H1 (cell line): ENCODE results near the gene ZNF516. TPM values are rescaled to one million over a fixed set of nuclear protein-coding genes. Genes with fewer than 3 reads are reported as not detected.

ENCODE experiments used
- CTCF ChIA-PET: fragments of 300-600 bp; sonication (Branson Sonifier 250); formaldehyde crosslinking; loops from one replicate; lab custom pipeline; 2021; ENCODE audit not compliant: partially characterized antibody; lab: Charles Lee
- POLR2A ChIA-PET: fragments of 300-600 bp; sonication (Branson Sonifier 250); formaldehyde crosslinking; loops from one replicate; lab custom pipeline; 2021; ENCODE audit warnings: inconsistent platforms; ENCODE audit not compliant: partially characterized antibody; lab: Charles Lee
- DNase-seq, 2 experiments: peaks; one replicate each; pipeline versions ENCODE4 v3.0.0 to v3.0.0-alpha.2; 2010 to 2022; ENCODE audit warnings: low spot score in 2 of 2, low read depth in 1 of 2, mixed read lengths in 1 of 2
- FAIRE-seq: peaks from 2 replicates; lab custom pipeline; 2011; peaks lifted over from hg19 to GRCh38; lab: Jason Lieb, UNC
- H2AFZ ChIP-seq: 2 replicates; pipeline ENCODE4 v1.8.1; 2012; ENCODE audit warnings: low read length, inconsistent platforms
- H2AK5ac ChIP-seq: 2 replicates; pipeline ENCODE4 v1.6.1; 2013; ENCODE audit warnings: low read depth, low read length
- H2BK120ac ChIP-seq: replicated peaks from 2 replicates; pipeline ENCODE3; 2013; ENCODE audit warnings: low read depth, low read length, inconsistent platforms
- H2BK12ac ChIP-seq: 2 replicates; pipeline ENCODE4 v1.6.1; 2013; ENCODE audit warnings: low read depth, low read length
- H2BK15ac ChIP-seq: 2 replicates; pipeline ENCODE4 v1.6.1; 2013; ENCODE audit warnings: low read length
- H2BK20ac ChIP-seq: 2 replicates; pipeline ENCODE4 v1.6.1; 2013; ENCODE audit warnings: low read length
- H2BK5ac ChIP-seq: 2 replicates; pipeline ENCODE4 v1.6.1; 2013; ENCODE audit warnings: low read depth, low read length
- H3K14ac ChIP-seq: 2 replicates; pipeline ENCODE4 v1.6.1; 2013; ENCODE audit warnings: inconsistent platforms; ENCODE audit not compliant: insufficient read length
- H3K18ac ChIP-seq: 2 replicates; pipeline ENCODE4 v1.6.1; 2013; ENCODE audit warnings: low read length; ENCODE audit errors: extremely low read depth
- H3K23ac ChIP-seq: 2 replicates; pipeline ENCODE4 v1.6.1; 2013; ENCODE audit warnings: inconsistent platforms; ENCODE audit not compliant: insufficient read length
- H3K23me2 ChIP-seq: 2 replicates; pipeline ENCODE4 v1.6.1; 2013; ENCODE audit warnings: low read depth, low read length
- H3K27ac ChIP-seq: 2 replicates; pipeline ENCODE4 v1.6.1; 2011; ENCODE audit warnings: low read depth, low read length, inconsistent platforms
- H3K27me3 ChIP-seq, 4 experiments: replicated peaks in 1 of 4; 1 replicate in 1 of 4; 2 replicates in 3 of 4; pipeline versions ENCODE4 v1.6.1 to v1.8.1; 2011 to 2013; ENCODE audit warnings: low read length in 3 of 4, mild to moderate bottlenecking in 3 of 4, inconsistent platforms in 2 of 4, mixed read lengths in 2 of 4, moderate library complexity in 1 of 4; ENCODE audit not compliant: control insufficient read depth in 3 of 4, insufficient read depth in 3 of 4; ENCODE audit errors: extremely low read depth in 1 of 4
- H3K36me3 ChIP-seq, 4 experiments: 2 replicates each; pipeline versions ENCODE4 v1.6.1 to v1.8.1; 2011 to 2013; ENCODE audit warnings: mild to moderate bottlenecking in 4 of 4, low read length in 3 of 4, moderate library complexity in 2 of 4, control low read depth in 1 of 4, inconsistent platforms in 1 of 4; ENCODE audit not compliant: insufficient read depth in 4 of 4, control insufficient read depth in 2 of 4
- H3K4ac ChIP-seq: replicated peaks from 2 replicates; pipeline ENCODE3; 2013; ENCODE audit warnings: low read length, low read depth, mixed read lengths, inconsistent platforms; ENCODE audit not compliant: insufficient read length
- H3K4me1 ChIP-seq, 4 experiments: replicated peaks in 1 of 4; 1 replicate in 1 of 4; 2 replicates in 3 of 4; pipeline versions ENCODE4 v1.6.1 to v1.8.1; 2011 to 2013; ENCODE audit warnings: low read length in 3 of 4, inconsistent platforms in 2 of 4, mixed read lengths in 1 of 4; ENCODE audit not compliant: insufficient read depth in 4 of 4, control insufficient read depth in 3 of 4
- H3K4me2 ChIP-seq, 2 experiments: 2 replicates each; pipeline versions ENCODE4 v1.6.1 to v1.8.1; 2011 to 2013; ENCODE audit warnings: low read depth in 2 of 2, low read length in 2 of 2, control low read depth in 1 of 2, inconsistent platforms in 1 of 2, mild to moderate bottlenecking in 1 of 2; ENCODE audit not compliant: insufficient read depth in 1 of 2
- H3K4me3 ChIP-seq, 4 experiments: fragments of 200-600, 300-600 bp in 1 of 4; sonication (generic), shearing (Covaris generic), sonication (Bioruptor Twin) in 1 of 4; 2 replicates each; pipeline versions ENCODE4 v1.5.1 to v1.8.1; 2011 to 2016; ENCODE audit warnings: low read length in 4 of 4, low read depth in 3 of 4, control low read depth in 2 of 4, inconsistent platforms in 2 of 4, mild to moderate bottlenecking in 2 of 4, mixed read lengths in 1 of 4, moderate library complexity in 1 of 4; ENCODE audit not compliant: insufficient read depth in 2 of 4; ENCODE audit errors: extremely low read depth in 1 of 4
- H3K56ac ChIP-seq: replicated peaks from 2 replicates; pipeline ENCODE3; 2013; ENCODE audit warnings: low read depth, mild to moderate bottlenecking, mixed read lengths, low read length, inconsistent platforms; ENCODE audit not compliant: insufficient read length
- H3K79me1 ChIP-seq: 2 replicates; pipeline ENCODE4 v1.6.1; 2013; ENCODE audit warnings: low read depth, low read length, control low read depth
- H3K79me2 ChIP-seq, 2 experiments: 2 replicates each; pipeline versions ENCODE4 v1.6.1 to v1.8.1; 2012 to 2013; ENCODE audit warnings: low read length in 2 of 2, mild to moderate bottlenecking in 2 of 2, inconsistent platforms in 1 of 2; ENCODE audit not compliant: insufficient read depth in 2 of 2, control insufficient read depth in 1 of 2
- H3K9ac ChIP-seq, 4 experiments: replicated peaks in 1 of 4; 1 replicate in 1 of 4; 2 replicates in 3 of 4; pipeline versions ENCODE4 v1.6.1 to v1.8.1; 2011 to 2013; ENCODE audit warnings: low read depth in 3 of 4, low read length in 3 of 4, control low read depth in 2 of 4, mild to moderate bottlenecking in 2 of 4, moderate library complexity in 2 of 4, inconsistent platforms in 1 of 4; ENCODE audit errors: extremely low read depth in 1 of 4
- H3K9me3 ChIP-seq, 2 experiments: 2 replicates each; pipeline versions ENCODE4 v1.6.1 to v1.8.1; 2012 to 2013; ENCODE audit warnings: mild to moderate bottlenecking in 2 of 2, moderate library complexity in 2 of 2, control low read depth in 1 of 2, inconsistent platforms in 1 of 2, low read depth in 1 of 2, low read length in 1 of 2, mixed read lengths in 1 of 2; ENCODE audit not compliant: insufficient read depth in 2 of 2
- H4K20me1 ChIP-seq, 2 experiments: replicated peaks in 1 of 2; 2 replicates each; pipeline versions ENCODE3 to v1.8.1; 2011 to 2013; ENCODE audit warnings: inconsistent platforms in 2 of 2, low read length in 2 of 2, mild to moderate bottlenecking in 1 of 2; ENCODE audit not compliant: insufficient read depth in 2 of 2, control insufficient read depth in 1 of 2
- H4K5ac ChIP-seq: 2 replicates; pipeline ENCODE4 v1.6.1; 2013; ENCODE audit warnings: low read length, low read depth, mixed read lengths, inconsistent platforms; ENCODE audit not compliant: insufficient read length
- H4K8ac ChIP-seq: 2 replicates; pipeline ENCODE4 v1.8.0; 2013; ENCODE audit warnings: mild to moderate bottlenecking, moderate library complexity, low read length, inconsistent platforms; ENCODE audit not compliant: insufficient read depth; ENCODE audit errors: extremely low read depth
- H4K91ac ChIP-seq: replicated peaks from 2 replicates; pipeline ENCODE3; 2013; ENCODE audit warnings: low read length, mixed read lengths, inconsistent platforms; ENCODE audit not compliant: insufficient read length
- KDM1A ChIP-seq: fragments of 200-600, 300-600 bp; sonication (generic); IDR thresholded peaks from 2 replicates; pipeline ENCODE4 v1.7.1; 2016; ENCODE audit warnings: mild to moderate bottlenecking, low read length, borderline replicate concordance
- RXRA ChIP-seq: IDR thresholded peaks from 2 replicates; pipeline ENCODE4 v1.6.1; 2011; ENCODE audit warnings: low read depth, mild to moderate bottlenecking, low read length, moderate library complexity; ENCODE audit not compliant: insufficient read depth
- SP1 ChIP-seq: IDR thresholded peaks from 2 replicates; pipeline ENCODE4 v1.6.1; 2011; ENCODE audit warnings: low read depth, low read length
- ZNF274 ChIP-seq: IDR thresholded peaks from 2 replicates; pipeline ENCODE4 v1.7.0; 2012; ENCODE audit warnings: low read length, borderline replicate concordance; ENCODE audit errors: extremely low read depth
- WGBS, 2 experiments: shearing (Covaris generic) in 1 of 2; methylation state at CpG; one replicate each; pipeline versions ENCODE4 v1.1.6 to v1.1.7; 2013 to 2015; ENCODE audit warnings: low lambda C conversion rate in 2 of 2, mixed read lengths in 2 of 2, inconsistent platforms in 1 of 2, low coverage in 1 of 2, missing lambda C conversion rate in 1 of 2; ENCODE audit not compliant: insufficient replicate concordance in 2 of 2, insufficient coverage in 1 of 2, insufficient read length in 1 of 2; ENCODE audit errors: extremely low coverage in 1 of 2, missing lambda C conversion rate in 1 of 2; 5-methylcytosine and 5-hydroxymethylcytosine counted together
- polyA plus RNA-seq, 7 experiments: library from polyadenylated mRNA; depleted of rRNA in 3 of 7; stranded (reverse) in 5 of 7; unstranded in 2 of 7; fragments of >200 nt in 5 of 7; fragments of 200-250 nt in 2 of 7; gene quantifications; 1 replicate in 5 of 7; 2 replicates in 1 of 7; 4 replicates in 1 of 7; pipeline versions ENCODE4 v1.2.1 to v1.2.3, GENCODE V29; 2011 to 2013; ENCODE audit warnings: missing spikeins in 2 of 7, mixed read lengths in 2 of 7
- total RNA-seq: library from RNA; stranded (reverse); fragmentation: NEBNext Ultra II Directional; extraction: Animal tissue kit (Norgen Biotek cat#: 25700); gene quantifications from 2 replicates; pipeline ENCODE4 v1.2.1, GENCODE V29; 2021

The ZNF516 gene
- total and polyA plus RNA-seq, 2 of the 8 experiments (the other 6 are each of a cell fraction or from before 2014, with no cell fraction given): 7.3 to 17.0 TPM

DNA sequence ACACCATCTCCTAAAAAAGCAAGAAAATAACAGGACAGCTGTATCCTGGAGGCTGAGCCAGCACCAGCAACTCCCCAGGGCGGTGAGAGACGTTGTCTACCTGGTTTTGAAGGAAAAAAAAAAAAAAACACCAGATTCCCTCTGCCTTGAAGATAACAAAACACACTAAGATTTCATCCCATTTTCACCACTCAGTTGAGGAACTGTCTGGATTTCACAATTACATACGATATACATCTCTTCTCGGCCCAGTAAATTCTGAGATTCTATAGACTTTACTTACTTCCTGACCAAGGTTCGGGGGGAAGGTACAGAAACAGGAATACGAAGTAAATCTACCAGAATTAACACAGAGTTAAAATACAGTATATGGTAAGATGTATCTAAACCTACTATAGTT, 8.5 kb downstream of the ZNF516 start:
- Histone ChIP-seq H3K27ac (no peak overlapping the region), H2AK5ac (no peak overlapping the region), H3K23me2 (peaks cover 5% of the 10 kb centered on the region; the same call in 1 of the 2 replicates), H3K9ac (no peak overlapping the region), H3K79me2 (peaks cover 0 to 70% of the 10 kb centered on the region in 2 experiments; a peak in 2 of 4 replicates), H4K5ac (no peak overlapping the region), H2AFZ (no peak overlapping the region), H4K91ac (no peak overlapping the region), H3K4me3 (no peak overlapping the region), H3K27me3 (peaks cover 0 to 13% (median 2%) of the 10 kb centered on the region in 4 experiments; a peak in 4 of 7 replicates), H3K14ac (no peak overlapping the region), H2BK15ac (no peak overlapping the region), H3K4me2 (no peak overlapping the region), H3K56ac (no peak overlapping the region), H2BK20ac (no peak overlapping the region), H3K79me1 (peaks cover 9% of the 10 kb centered on the region), H2BK12ac (no peak overlapping the region), H3K36me3 (no peaks in the 10 kb centered on the region), H3K18ac (no peak overlapping the region), H3K4me1 (peaks cover 3 to 18% (median 11%) of the 10 kb centered on the region in 4 experiments), H4K20me1 (peaks cover 9 to 20% of the 10 kb centered on the region in 2 experiments), H3K4ac (no peak overlapping the region), H3K23ac (no peak overlapping the region), H2BK120ac (no peak overlapping the region), H2BK5ac (no peak overlapping the region), H4K8ac (no peak overlapping the region), H3K9me3 (no peaks in the 10 kb centered on the region)
- 83% methylated on average over 6 of the region's 6 CpGs; no CpG with 5 or more reads in 1 of the 2 experiments for WGBS, 2 experiments
- TF ChIP-seq RXRA (no peak), SP1 (no peak), KDM1A (no peak), ZNF274 (no peak)
- no peak for DNase-seq
- ChIA-PET CTCF (interaction anchor here (1.1 to 2.4 kb wide), 5 partner anchors 10 to 200 kb away, joined by 3 to 7 read pairs (median 5); no protein-coding TSS in a partner anchor), POLR2A (no interaction called here)
- no peak for FAIRE-seq
